Measurements from ENCODE around the gene SPDEF.

GRCh38 chr6:34511214-34511914, 44.8 kb downstream of the SPDEF start:
- TF ChIP-seq CTCF (IDR thresholded peaks at IDR 0.05; ENCODE audit: low read depth, low read length) (no peak), POLR2A (IDR thresholded peaks at IDR 0.05; ENCODE audit: extremely low read depth, insufficient read length) (no peak), MYC (IDR thresholded peaks at IDR 0.05; ENCODE audit: low read depth, low read length) (no peak), MAX (IDR thresholded peaks at IDR 0.05; ENCODE audit: low read depth, low read length) (no peak)
